OCI-LY3 (cell line): ENCODE measurements around the gene LMO7.

ENCODE experiments used
- EZH2phosphoT487 ChIP-seq: fragments of 200-600 bp; shearing (Covaris generic); IDR thresholded peaks from 2 replicates; pipeline ENCODE4 v1.6.1; 2018; ENCODE audit warnings: antibody characterized with exemption, mixed run types, low read depth
- TF ChIP-seq, protein P1 (sequence below): fragments of 200-600, 300-600 bp; sonication (generic); IDR thresholded peaks from 2 replicates; pipeline ENCODE4 v1.5.1; 2014; ENCODE audit warnings: antibody characterized with exemption, low read length, low read depth

DNA sequence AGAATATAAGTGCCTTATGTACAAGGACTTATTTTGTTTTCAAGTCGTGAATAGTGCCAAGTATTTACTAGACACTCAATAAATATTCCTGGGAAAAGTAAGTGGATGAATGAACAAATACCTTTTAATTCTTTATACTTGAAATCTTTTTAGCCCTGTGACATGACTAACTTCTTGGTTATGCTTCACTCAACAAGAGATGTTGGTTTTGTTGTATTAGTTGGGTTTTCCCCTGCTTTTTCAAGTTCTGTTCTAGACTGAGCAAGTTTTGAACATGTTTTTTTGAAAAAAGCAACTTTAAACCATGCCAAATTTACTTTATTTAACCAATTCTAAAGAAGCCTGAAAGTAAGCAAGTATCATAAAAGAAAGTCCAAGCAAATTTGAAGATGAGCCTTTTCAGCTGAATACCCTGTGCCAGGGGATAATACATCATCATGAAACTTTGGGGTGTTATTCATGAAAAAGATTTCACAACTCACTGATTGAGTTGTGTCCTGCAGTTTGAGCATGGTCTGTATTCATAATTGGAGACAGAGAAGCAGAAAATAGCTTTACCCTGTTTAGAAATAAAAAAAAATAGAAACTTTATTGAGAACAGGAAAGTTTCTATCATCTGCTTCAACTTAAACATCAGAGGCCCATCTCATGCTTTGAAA is 11.1 kb downstream of the LMO7 start:
- TF ChIP-seq, protein P1, sequence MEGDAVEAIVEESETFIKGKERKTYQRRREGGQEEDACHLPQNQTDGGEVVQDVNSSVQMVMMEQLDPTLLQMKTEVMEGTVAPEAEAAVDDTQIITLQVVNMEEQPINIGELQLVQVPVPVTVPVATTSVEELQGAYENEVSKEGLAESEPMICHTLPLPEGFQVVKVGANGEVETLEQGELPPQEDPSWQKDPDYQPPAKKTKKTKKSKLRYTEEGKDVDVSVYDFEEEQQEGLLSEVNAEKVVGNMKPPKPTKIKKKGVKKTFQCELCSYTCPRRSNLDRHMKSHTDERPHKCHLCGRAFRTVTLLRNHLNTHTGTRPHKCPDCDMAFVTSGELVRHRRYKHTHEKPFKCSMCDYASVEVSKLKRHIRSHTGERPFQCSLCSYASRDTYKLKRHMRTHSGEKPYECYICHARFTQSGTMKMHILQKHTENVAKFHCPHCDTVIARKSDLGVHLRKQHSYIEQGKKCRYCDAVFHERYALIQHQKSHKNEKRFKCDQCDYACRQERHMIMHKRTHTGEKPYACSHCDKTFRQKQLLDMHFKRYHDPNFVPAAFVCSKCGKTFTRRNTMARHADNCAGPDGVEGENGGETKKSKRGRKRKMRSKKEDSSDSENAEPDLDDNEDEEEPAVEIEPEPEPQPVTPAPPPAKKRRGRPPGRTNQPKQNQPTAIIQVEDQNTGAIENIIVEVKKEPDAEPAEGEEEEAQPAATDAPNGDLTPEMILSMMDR = no peak
- no peak for TF ChIP-seq EZH2phosphoT487
